Lung (tissue), 12 donors: ENCODE results near the gene GIGYF2. TPM values are rescaled to one million over a fixed set of nuclear protein-coding genes. Genes with fewer than 3 reads are reported as not detected.

Experiments used
- ATAC-seq: fragments of 200-7000 bp; cut with Tn5 transposase; one replicate; pipeline ENCODE4 v1.9.1; 2020; ENCODE audit warnings: moderate number of reproducible peaks; ENCODE audit not compliant: insufficient read depth, low FRiP score
- DNase-seq, 3 donors: peaks; one replicate each; pipeline ENCODE4 v3.0.0-alpha.2; 2013 to 2017
- H3K27ac ChIP-seq, 2 donors: one replicate each; pipeline ENCODE4 v1.5.1; 2013; ENCODE audit warnings: mild to moderate bottlenecking in 2 of 2, moderate library complexity in 2 of 2, control low read depth in 1 of 2, inconsistent platforms in 1 of 2, low read depth in 1 of 2, low read length in 1 of 2
- H3K27me3 ChIP-seq, 3 donors: one replicate each; pipeline ENCODE4 v1.5.1; 2013; ENCODE audit warnings: low read length in 2 of 3; ENCODE audit not compliant: control insufficient read depth in 3 of 3, insufficient read depth in 3 of 3
- H3K36me3 ChIP-seq, 4 donors: one replicate each; pipeline ENCODE4 v1.5.1; 2013; ENCODE audit warnings: low read length in 4 of 4, mild to moderate bottlenecking in 1 of 4, moderate library complexity in 1 of 4; ENCODE audit not compliant: control insufficient read depth in 4 of 4, insufficient read depth in 4 of 4
- H3K4me1 ChIP-seq, 5 donors: one replicate each; pipeline ENCODE4 v1.5.1; 2013; ENCODE audit warnings: low read length in 5 of 5, mild to moderate bottlenecking in 2 of 5, moderate library complexity in 1 of 5; ENCODE audit not compliant: control insufficient read depth in 5 of 5, insufficient read depth in 5 of 5
- H3K4me3 ChIP-seq: one replicate; pipeline ENCODE4 v1.5.1; 2013; ENCODE audit warnings: mild to moderate bottlenecking, control low read depth, moderate library complexity
- H3K9ac ChIP-seq, 2 donors: one replicate each; pipeline ENCODE4 v1.5.1; 2013; ENCODE audit warnings: low read length in 2 of 2, control low read depth in 1 of 2; ENCODE audit not compliant: insufficient read depth in 1 of 2
- H3K9me3 ChIP-seq, 4 donors: one replicate each; pipeline ENCODE4 v1.5.1; 2013; ENCODE audit warnings: low read length in 3 of 4, mild to moderate bottlenecking in 1 of 4, moderate library complexity in 1 of 4; ENCODE audit not compliant: control insufficient read depth in 4 of 4, insufficient read depth in 3 of 4
- WGBS, 2 donors: extraction: QIAGEN DNeasy Blood & Tissue Kit; methylation state at CpG; one replicate each; pipeline ENCODE4 v1.1.7; 2013; 5-methylcytosine and 5-hydroxymethylcytosine counted together
- polyA plus RNA-seq, 2 donors: library from polyadenylated mRNA; stranded (reverse); fragments of 200-250 nt; gene quantifications; one replicate each; pipeline ENCODE4 v1.2.1, GENCODE V29; 2013
- total RNA-seq, 2 donors: library from RNA; depleted of rRNA in 1 of 2; stranded (reverse); fragments of >200 nt in 1 of 2; gene quantifications; one replicate each; pipeline ENCODE4 v1.2.1, GENCODE V29; 2014 to 2021
- TF ChIP-seq, protein P1 (sequence below): IDR thresholded peaks from 2 replicates; pipeline ENCODE4 v1.5.1; 2012; ENCODE audit warnings: mild to moderate bottlenecking; ENCODE audit errors: control extremely low read depth, extremely low read depth
- donor health status: control.
- donor health status: control.
- donor health status: Bipolar disorder and iron deficiency.
- donor health status: healthy.
- donor health status: DM: yes; HTN: yes; CAD: no.

The GIGYF2 gene
- total and polyA plus RNA-seq, 4 donors, result 15.9 to 145 (median 37.3) TPM

DNA sequence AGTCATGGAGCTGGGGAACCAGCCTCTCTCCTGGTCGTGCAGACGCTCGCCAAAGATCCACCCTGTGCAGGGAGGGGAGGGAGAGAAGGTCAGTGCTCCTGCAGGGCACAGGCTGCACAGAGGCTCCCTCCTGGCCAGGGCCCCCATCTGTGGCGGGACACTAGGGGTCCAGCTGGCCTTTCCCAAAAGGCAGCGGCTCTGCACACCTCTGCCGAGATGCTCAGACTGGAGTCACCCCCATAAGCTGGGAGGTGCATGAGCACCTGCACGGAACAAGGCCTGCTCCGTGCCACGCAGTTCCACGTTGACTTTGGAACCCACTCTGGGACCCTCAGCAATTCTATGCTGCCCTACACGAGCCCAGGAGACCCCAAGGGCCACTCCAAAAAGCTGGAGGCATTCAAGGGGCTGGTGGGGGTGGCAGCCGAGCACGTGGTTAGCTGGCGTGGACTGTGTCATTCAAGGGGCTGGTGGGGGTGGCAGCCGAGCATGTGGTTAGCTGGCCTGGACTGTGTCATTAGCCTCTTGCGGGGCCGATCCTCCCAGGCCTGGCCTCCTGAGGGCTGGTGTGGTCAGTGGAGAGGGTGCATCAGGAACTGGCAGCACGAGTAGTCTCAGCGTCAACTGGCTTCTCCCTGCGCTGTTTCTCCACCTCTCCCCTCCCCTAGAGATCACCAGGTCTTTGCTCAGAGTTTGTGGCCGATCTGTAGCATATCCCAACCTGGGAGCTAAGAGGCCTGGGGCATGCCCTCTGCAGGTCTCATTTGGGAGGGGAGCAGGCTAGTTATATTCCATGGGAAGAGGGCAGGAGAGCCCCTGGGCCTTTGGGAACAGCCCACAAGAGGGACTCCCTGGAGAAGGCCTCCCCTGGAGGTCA lies 182.7 kb downstream of the GIGYF2 start:
- H3K4me3 ChIP-seq, result no peak overlapping the region
- DNase-seq (no peak), ATAC-seq (no peak)
- H3K9me3 ChIP-seq, result no peaks in the 10 kb centered on the region
- no peak overlapping the region for H3K9ac ChIP-seq
- TF ChIP-seq, protein P1, sequence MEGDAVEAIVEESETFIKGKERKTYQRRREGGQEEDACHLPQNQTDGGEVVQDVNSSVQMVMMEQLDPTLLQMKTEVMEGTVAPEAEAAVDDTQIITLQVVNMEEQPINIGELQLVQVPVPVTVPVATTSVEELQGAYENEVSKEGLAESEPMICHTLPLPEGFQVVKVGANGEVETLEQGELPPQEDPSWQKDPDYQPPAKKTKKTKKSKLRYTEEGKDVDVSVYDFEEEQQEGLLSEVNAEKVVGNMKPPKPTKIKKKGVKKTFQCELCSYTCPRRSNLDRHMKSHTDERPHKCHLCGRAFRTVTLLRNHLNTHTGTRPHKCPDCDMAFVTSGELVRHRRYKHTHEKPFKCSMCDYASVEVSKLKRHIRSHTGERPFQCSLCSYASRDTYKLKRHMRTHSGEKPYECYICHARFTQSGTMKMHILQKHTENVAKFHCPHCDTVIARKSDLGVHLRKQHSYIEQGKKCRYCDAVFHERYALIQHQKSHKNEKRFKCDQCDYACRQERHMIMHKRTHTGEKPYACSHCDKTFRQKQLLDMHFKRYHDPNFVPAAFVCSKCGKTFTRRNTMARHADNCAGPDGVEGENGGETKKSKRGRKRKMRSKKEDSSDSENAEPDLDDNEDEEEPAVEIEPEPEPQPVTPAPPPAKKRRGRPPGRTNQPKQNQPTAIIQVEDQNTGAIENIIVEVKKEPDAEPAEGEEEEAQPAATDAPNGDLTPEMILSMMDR, result no peak
- peaks cover 0 to 9% (median 0%) of the 10 kb centered on the region in 5 donors for H3K4me1 ChIP-seq
- H3K27me3 ChIP-seq, result peaks cover 0 to 7% (median 7%) of the 10 kb centered on the region in 3 donors
- WGBS, 2 donors, result 88 to 94% methylated on average over 21 of the region's 21 CpGs
- H3K36me3 ChIP-seq, result no peaks in the 10 kb centered on the region
- no peak overlapping the region for H3K27ac ChIP-seq

GRCh38 chr2:232880764-232881351 lies 183.7 kb downstream of the GIGYF2 start:
- Histone ChIP-seq H3K4me3 (no peak overlapping the region), H3K9me3 (no peaks in the 10 kb centered on the region), H3K27ac (no peak overlapping the region), H3K4me1 (peaks cover 0 to 6% (median 0%) of the 10 kb centered on the region in 5 donors), H3K27me3 (peaks cover 0 to 3% (median 0%) of the 10 kb centered on the region in 3 donors), H3K36me3 (no peaks in the 10 kb centered on the region), H3K9ac (no peak overlapping the region)
- TF ChIP-seq, protein P1, result no peak
- WGBS, 2 donors, result 80 to 81% methylated on average over 17 of the region's 17 CpGs
- DNase-seq (no peak), ATAC-seq (no peak)

DNA sequence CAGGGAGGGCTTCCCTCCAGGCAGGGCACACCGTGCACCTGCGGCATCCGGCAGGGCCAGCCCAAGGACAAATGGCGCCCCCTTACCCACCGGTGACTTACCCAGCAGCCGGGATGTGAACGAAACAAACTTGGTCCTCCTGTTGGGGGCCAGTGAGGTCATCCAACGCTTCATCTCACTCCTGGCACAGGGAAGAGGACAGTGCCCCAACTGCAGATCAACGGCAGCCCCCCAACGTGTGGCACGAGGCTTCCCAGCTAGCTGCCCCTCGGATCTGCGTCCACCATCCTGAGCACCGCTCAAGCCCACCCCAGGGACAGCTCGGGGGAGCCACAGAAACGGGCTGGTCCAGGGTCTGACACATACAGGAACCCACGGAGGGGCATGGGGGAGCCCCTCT lies 185.0 kb downstream of the GIGYF2 start:
- Histone ChIP-seq H3K9ac (no peak overlapping the region), H3K27me3 (peaks cover 0 to 2% (median 0%) of the 10 kb centered on the region in 3 donors), H3K4me3 (no peak overlapping the region), H3K36me3 (no peaks in the 10 kb centered on the region), H3K4me1 (no peaks in the 10 kb centered on the region), H3K27ac (no peak overlapping the region), H3K9me3 (no peaks in the 10 kb centered on the region)
- TF ChIP-seq, protein P1, result no peak
- ATAC-seq (no peak), DNase-seq (no peak)
- WGBS, 2 donors, result 92 to 94% methylated on average over 17 of the region's 17 CpGs
